CD4-positive, CD25-positive, alpha-beta regulatory T cell (primary cell): ENCODE measurements around the gene CGB7. TPM values are rescaled to one million over a fixed set of nuclear protein-coding genes. Genes with fewer than 3 reads are reported as not detected.
"Not testable (repeated sequence)": the region's sequence is repeated elsewhere in the genome, so short reads cannot be mapped to it uniquely, and the experiment has no call there.

Source experiments
- ATAC-seq, 2 donors: fragments of 150-1000 bp; cut with Tn5 transposase; one replicate each; pipeline ENCODE4 v1.10.0; 2021; ENCODE audit warnings: low read depth in 2 of 2, moderate number of reproducible peaks in 2 of 2, moderate library complexity in 1 of 2
- DNase-seq, 3 donors: peaks; one replicate each; pipeline versions ENCODE4 v3.0.0 to v3.0.0-alpha.2; 2012 to 2022; ENCODE audit warnings: mixed read lengths in 1 of 3
- H3K27ac ChIP-seq: one replicate; pipeline ENCODE4 v1.7.0; 2013; ENCODE audit warnings: mild to moderate bottlenecking, low read length; ENCODE audit not compliant: insufficient read depth, poor library complexity, severe bottlenecking
- H3K27me3 ChIP-seq: one replicate; pipeline ENCODE4 v1.7.0; 2013; ENCODE audit warnings: low read length; ENCODE audit not compliant: control insufficient read depth, insufficient read depth
- H3K36me3 ChIP-seq: one replicate; pipeline ENCODE4 v1.7.0; 2013; ENCODE audit warnings: mild to moderate bottlenecking, low read length, moderate library complexity; ENCODE audit not compliant: control insufficient read depth, insufficient read depth
- H3K4me1 ChIP-seq: 2 replicates; pipeline ENCODE4 v1.7.0; 2013; ENCODE audit warnings: mild to moderate bottlenecking, low read length; ENCODE audit not compliant: insufficient read depth, control insufficient read depth, poor library complexity, severe bottlenecking
- H3K4me3 ChIP-seq: one replicate; pipeline ENCODE4 v1.7.0; 2013; ENCODE audit warnings: low read depth, mild to moderate bottlenecking, low read length, moderate library complexity
- H3K9me3 ChIP-seq, 2 experiments: 1 replicate in 1 of 2; 2 replicates in 1 of 2; pipeline ENCODE4 v1.7.0; 2013; ENCODE audit warnings: low read length in 2 of 2, mild to moderate bottlenecking in 1 of 2, moderate library complexity in 1 of 2; ENCODE audit not compliant: control insufficient read depth in 2 of 2
- H3K27ac Mint-ChIP-seq, 3 donors: one replicate each; pipeline ENCODE4 v1.8.0; 2020 to 2022; ENCODE audit warnings: mild to moderate bottlenecking in 3 of 3, mixed read lengths in 3 of 3, moderate library complexity in 2 of 3
- H3K27me3 Mint-ChIP-seq: one replicate; pipeline ENCODE4 v1.8.0; 2022; ENCODE audit warnings: mild to moderate bottlenecking, mixed read lengths
- H3K36me3 Mint-ChIP-seq: one replicate; pipeline ENCODE4 v1.8.0; 2020; ENCODE audit warnings: mixed read lengths
- H3K4me1 Mint-ChIP-seq, 4 donors: one replicate each; pipeline ENCODE4 v1.8.0; 2020 to 2022; ENCODE audit warnings: mixed read lengths in 4 of 4, mild to moderate bottlenecking in 1 of 4
- H3K4me3 Mint-ChIP-seq, 4 donors: one replicate each; pipeline ENCODE4 v1.8.0; 2020 to 2022; ENCODE audit warnings: mild to moderate bottlenecking in 4 of 4, mixed read lengths in 4 of 4, moderate library complexity in 3 of 4
- H3K9me3 Mint-ChIP-seq, 7 donors: one replicate each; pipeline ENCODE4 v1.8.0; 2020 to 2022; ENCODE audit warnings: mixed read lengths in 7 of 7, mild to moderate bottlenecking in 3 of 7, moderate library complexity in 2 of 7
- polyA plus RNA-seq, 4 donors: library from polyadenylated mRNA; unstranded; fragments of 300-500 nt; fragmentation: Illumina TruSeq; gene quantifications; one replicate each; pipeline ENCODE4 v1.2.3, GENCODE V29; 2021
- total RNA-seq: library from RNA; stranded (reverse); gene quantifications from one replicate; pipeline ENCODE4 v1.2.3, GENCODE V29; 2022

Gene CGB7
- total and polyA plus RNA-seq, 5 donors from 2014 or later, result not detected

DNA sequence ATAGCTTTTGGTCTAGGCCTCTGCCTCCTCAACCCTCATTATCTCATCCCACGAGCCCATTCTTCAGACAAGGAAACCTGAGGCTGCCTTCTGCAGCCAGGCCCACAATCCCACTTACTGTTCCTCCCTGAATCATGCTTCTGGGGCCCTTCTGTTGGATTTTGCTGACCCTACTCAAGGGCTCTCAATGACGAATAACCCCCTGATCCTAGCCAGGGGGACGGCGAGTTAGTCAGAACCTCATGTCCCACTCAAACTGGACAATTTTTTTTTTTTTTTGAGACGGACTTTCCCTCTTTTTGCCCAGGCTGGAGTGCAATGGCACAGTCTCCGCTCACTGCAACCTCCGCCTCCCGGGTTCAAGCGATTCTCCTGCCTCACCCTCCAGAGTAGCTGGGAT lies 35.4 kb downstream of the CGB7 start:
- peak overlapping the region in 1 of 4 donors; percentile 49 for H3K4me3 Mint-ChIP-seq
- no peaks in the 10 kb centered on the region for H3K36me3 Mint-ChIP-seq

DNA sequence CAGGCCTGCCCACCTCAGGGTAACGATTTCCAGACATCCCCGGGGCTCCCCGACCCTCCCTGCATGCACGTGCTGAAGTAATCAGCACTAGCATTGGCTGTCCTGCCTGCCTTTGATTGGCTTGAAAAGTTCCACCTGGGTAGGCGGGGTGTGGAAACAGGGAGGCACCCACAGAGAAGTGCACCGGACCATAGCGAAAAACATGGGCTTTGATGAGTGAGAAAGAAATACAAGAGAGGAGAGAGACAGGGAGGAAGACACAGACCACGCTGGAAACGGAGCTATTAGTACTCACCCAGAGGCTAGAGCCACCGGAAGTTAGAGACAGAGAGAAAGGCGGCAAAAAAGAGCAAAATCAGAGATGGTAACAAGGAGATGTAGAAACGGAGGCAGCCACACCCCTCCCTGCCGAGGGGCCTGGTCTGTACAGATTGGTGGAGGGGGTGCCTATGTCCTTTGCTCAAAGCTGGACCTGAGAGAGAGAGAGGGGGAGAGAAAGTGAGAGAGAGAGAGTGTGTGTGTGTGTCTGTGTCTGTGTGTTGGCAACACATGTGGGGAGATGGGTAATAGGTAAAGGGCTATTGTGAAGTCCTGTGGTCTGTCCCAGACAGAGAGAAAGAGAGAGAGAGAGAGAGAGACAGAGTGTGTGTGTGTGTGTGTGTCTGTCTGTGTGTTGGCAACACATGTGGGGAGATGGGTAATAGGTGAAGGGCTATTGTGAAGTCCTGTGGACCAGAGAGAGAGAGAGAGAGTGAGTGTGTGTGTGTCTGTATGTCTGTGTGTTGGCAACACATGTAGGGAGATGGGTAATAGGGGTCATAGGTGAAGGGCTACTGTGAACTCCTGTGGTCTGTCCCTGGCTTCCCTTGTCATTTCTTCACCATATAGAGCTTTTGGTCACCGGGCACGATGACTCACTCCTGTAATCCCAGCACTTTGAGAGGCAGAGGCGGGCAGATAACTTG lies 36.3 kb downstream of the CGB7 start:
- H3K27ac ChIP-seq, result no peak overlapping the region
- ATAC-seq (no peak), DNase-seq (no peak)
- Mint-ChIP-seq H3K27me3 (peaks cover 10% of the 10 kb centered on the region), H3K36me3 (no peaks in the 10 kb centered on the region), H3K9me3 (peaks cover 0 to 1% (median 0%) of the 10 kb centered on the region in 7 donors), H3K4me1 (peaks cover 7 to 36% (median 15%) of the 10 kb centered on the region in 4 donors), H3K4me3 (peak overlapping the region in 3 of 4 donors; percentile 1 to 80 (median 1)), H3K27ac (peak overlapping the region in 2 of 3 donors; percentile 52 to 60)
- no peaks in the 10 kb centered on the region for H3K27me3 ChIP-seq
- no peaks in the 10 kb centered on the region for H3K36me3 ChIP-seq
- H3K4me3 ChIP-seq, result no peak overlapping the region
- H3K4me1 ChIP-seq, result peaks cover 31% of the 10 kb centered on the region
- H3K9me3 ChIP-seq, result no peaks in the 10 kb centered on the region

More for the DNA sequence above, 35.4 kb downstream of the CGB7 start:
- Histone ChIP-seq H3K27ac (no peak overlapping the region), H3K9me3 (no peaks in the 10 kb centered on the region), H3K4me3 (no peak overlapping the region), H3K27me3 (no peaks in the 10 kb centered on the region), H3K36me3 (no peaks in the 10 kb centered on the region), H3K4me1 (peaks cover 29% of the 10 kb centered on the region)
- Mint-ChIP-seq H3K4me1 (peaks cover 7 to 34% (median 15%) of the 10 kb centered on the region in 4 donors), H3K27me3 (peaks cover 10% of the 10 kb centered on the region), H3K27ac (no peak overlapping the region), H3K9me3 (peaks cover 0 to 1% (median 0%) of the 10 kb centered on the region in 7 donors)
- ATAC-seq, result no peak
- no peak for DNase-seq

DNA sequence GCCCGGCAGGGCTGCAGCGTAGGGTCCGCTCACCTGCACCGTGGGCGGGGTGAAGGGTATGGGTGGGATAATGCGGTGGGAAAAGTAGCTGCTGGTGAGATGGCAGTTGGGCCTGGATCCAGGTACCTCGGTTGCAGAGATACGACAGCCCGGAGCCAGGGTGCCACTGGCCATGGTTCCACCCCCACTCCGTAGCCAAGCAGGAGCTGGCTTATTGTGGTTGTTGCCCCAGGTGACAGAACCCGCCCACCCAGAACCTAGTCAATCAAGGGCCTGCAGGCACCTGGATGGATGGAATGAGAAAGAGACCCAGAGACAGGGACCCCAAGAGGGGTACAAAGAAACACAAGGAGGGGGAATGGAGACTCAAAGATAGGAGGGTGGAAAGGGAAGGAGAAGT lies 37.2 kb downstream of the CGB7 start:
- Mint-ChIP-seq H3K9me3 (peaks cover 0 to 1% (median 0%) of the 10 kb centered on the region in 7 donors), H3K4me1 (peaks cover 7 to 39% (median 15%) of the 10 kb centered on the region in 4 donors), H3K27me3 (peaks cover 10% of the 10 kb centered on the region), H3K36me3 (peaks cover 3% of the 10 kb centered on the region), H3K4me3 (peak overlapping the region in 2 of 4 donors; percentile 80 to 92), H3K27ac (no peak overlapping the region)
- Histone ChIP-seq H3K9me3 (no peaks in the 10 kb centered on the region), H3K27me3 (no peaks in the 10 kb centered on the region), H3K4me1 (peaks cover 31% of the 10 kb centered on the region), H3K4me3 (no peak overlapping the region), H3K27ac (no peak overlapping the region), H3K36me3 (no peaks in the 10 kb centered on the region)
- DNase-seq (no peak), ATAC-seq (no peak)

DNA sequence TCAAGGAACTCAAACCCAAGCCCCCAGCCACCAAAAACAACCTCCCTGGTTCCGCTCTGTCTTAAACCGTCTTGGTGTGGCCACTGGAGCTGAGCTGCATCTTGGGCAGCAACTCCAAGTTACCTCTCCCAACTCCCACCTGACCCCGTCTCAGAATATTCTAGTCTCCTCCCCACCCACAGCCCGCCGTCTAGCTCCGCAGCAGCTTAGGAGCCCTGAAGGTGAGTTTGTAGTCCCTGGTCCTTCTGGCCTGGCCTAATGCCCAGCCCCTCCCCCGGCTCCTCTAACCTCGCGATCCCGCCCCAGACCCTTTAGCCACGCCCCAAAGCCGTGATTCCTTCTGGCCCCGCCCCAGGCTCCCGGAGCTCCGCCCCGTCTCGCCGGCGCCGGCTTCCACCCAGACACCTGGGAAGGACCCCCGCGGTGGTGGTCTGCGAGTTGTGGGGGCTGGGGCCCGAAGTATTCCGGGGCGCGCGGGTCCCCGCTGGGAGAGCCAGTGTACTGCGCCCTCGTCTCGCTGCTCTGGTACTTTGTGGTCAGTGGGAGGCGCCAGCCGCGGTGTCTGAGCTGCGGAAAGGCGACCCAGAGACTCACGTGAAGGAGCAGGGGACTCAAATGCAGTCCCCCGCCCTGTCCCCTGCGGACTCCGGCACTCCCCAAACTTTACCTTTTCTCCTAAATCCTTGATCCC lies 38.2 kb downstream of the CGB7 start:
- Histone ChIP-seq H3K4me1 (peaks cover 31% of the 10 kb centered on the region), H3K4me3 (peak overlapping the region; percentile 64)

DNA sequence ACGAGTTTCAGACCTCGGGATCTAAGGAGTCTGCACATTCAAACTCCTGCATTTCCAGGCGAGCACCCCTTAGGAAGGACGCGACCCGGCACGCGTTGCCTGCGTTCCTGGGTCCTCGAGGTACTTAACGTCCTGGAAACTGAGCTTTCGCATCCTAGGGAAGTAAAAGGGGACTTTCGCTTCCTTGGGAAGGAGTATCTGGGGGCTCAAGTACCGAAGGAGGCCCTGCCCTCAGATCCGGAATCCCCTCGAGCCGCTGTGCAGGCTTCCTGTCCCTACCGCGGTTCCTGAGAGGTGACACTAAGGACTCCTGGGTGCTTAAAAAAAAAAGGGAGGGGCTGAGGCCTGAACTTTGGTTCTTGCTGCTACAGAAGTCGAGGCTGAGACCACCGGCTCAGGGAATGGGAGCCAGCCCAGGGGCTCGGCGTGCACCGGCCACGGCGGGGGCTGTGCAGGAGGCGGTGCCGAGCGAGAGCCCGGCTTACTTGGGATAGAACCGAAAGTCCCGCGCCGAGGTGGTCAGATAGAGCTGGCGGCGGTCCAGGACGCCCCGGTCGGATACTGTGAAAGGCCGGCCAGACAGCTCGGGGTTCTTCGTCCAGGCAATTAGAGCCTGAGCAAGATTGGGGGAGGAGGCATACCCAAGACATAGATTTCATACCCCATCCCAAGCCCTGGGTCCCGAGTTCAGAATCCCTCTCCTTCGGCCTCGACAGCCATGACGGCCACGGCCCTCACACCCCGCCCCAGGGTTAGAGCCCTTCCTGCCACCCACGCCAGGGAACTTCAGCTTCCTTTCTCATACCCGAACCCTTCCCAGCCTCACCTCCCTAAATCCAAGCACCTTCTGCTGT lies 38.9 kb downstream of the CGB7 start:
- not testable (repeated sequence) for H3K36me3 ChIP-seq, H3K9me3 Mint-ChIP-seq, H3K9me3 ChIP-seq, H3K27ac ChIP-seq, ATAC-seq, H3K36me3 Mint-ChIP-seq, H3K27me3 ChIP-seq
- peaks cover 10% of the 10 kb centered on the region for H3K27me3 Mint-ChIP-seq
- Histone ChIP-seq H3K4me1 (peaks cover 31% of the 10 kb centered on the region), H3K4me3 (peak overlapping the region; percentile 66)
- peak in 2 of 3 donors; percentile 28 to 53 for DNase-seq
- H3K27ac Mint-ChIP-seq, result peak overlapping the region; percentile 79 to 92 (median 90)
- H3K4me3 Mint-ChIP-seq, result peak overlapping the region; percentile 80 to 94 (median 92)
- peaks cover 7 to 39% (median 15%) of the 10 kb centered on the region in 4 donors for H3K4me1 Mint-ChIP-seq

More for the DNA sequence above, 38.2 kb downstream of the CGB7 start:
- Mint-ChIP-seq H3K9me3 (peaks cover 0 to 1% (median 0%) of the 10 kb centered on the region in 7 donors), H3K4me1 (peaks cover 7 to 39% (median 15%) of the 10 kb centered on the region in 4 donors), H3K36me3 (peaks cover 3% of the 10 kb centered on the region), H3K27ac (peak overlapping the region; percentile 79 to 92 (median 90)), H3K4me3 (peak overlapping the region; percentile 80 to 94 (median 92)), H3K27me3 (peaks cover 10% of the 10 kb centered on the region)
- no peak overlapping the region for H3K27ac ChIP-seq
- DNase-seq, result peak; percentile 54 to 57 (median 54)
- H3K27me3 ChIP-seq, result no peaks in the 10 kb centered on the region
- no peaks in the 10 kb centered on the region for H3K9me3 ChIP-seq
- ATAC-seq, result peak in 1 of 2 donors; percentile 18
- H3K36me3 ChIP-seq, result no peaks in the 10 kb centered on the region

DNA sequence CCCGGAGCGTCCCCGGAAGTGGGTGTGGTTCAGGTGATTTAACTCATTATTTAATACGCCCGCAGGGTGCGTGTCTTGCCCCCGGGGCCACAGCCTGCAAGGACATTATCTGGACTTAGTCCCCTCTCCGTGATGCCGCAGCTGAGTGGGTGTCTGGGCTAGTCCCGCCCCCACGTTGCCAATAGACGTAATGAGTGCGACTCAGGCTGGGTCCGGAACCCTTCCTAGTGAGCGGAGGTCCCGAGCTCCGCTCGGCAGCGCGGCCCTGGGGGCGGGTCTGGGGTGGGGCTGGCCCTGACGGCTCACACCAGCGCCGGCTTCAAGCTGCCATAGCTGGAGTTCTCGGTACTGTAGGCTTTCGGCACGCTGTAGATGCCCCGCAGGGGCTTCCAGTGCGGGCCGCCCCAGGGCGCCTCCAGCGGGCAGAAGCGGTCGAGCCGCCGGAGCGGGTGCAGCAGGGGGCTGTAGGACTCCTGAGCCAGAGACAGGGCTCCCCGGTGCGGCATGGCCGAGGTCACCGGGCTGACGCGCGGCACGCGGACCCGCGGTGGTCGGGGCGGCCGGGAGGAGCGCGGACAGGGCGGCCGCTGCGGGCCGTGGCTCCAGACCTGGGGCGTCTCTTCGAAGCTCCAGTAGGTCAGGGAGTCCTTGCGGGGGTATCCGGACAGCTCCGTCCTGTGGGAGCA lies 39.7 kb downstream of the CGB7 start:
- no peaks in the 10 kb centered on the region for H3K36me3 ChIP-seq
- peaks cover 10% of the 10 kb centered on the region for H3K27me3 Mint-ChIP-seq
- H3K36me3 Mint-ChIP-seq, result peaks cover 3% of the 10 kb centered on the region
- H3K4me1 ChIP-seq, result peaks cover 31% of the 10 kb centered on the region
- H3K4me3 ChIP-seq, result peak overlapping the region; percentile 66
- H3K9me3 Mint-ChIP-seq, result peaks cover 0 to 1% (median 0%) of the 10 kb centered on the region in 7 donors
- H3K27ac ChIP-seq, result peak overlapping the region; percentile 49
- no peaks in the 10 kb centered on the region for H3K9me3 ChIP-seq
- peak overlapping the region in 2 of 3 donors; percentile 59 to 79 for H3K27ac Mint-ChIP-seq
- DNase-seq (peak; percentile 59 to 72 (median 69)), ATAC-seq (peak; percentile 85)
- H3K4me1 Mint-ChIP-seq, result peaks cover 7 to 39% (median 15%) of the 10 kb centered on the region in 4 donors
- H3K27me3 ChIP-seq, result no peaks in the 10 kb centered on the region
- H3K4me3 Mint-ChIP-seq, result peak overlapping the region; percentile 80 to 94 (median 92)
